Skeletal muscle satellite cell (primary cell): ENCODE data around the gene KLHL17.
"Not testable (repeated sequence)": the region's sequence is repeated elsewhere in the genome, so short reads cannot be mapped to it uniquely, and the experiment has no call there.

ENCODE experiments used
- H3K27me3 ChIP-seq: 2 replicates; pipeline ENCODE4 v1.7.0; 2013; ENCODE audit warnings: low read length; ENCODE audit not compliant: control insufficient read depth, insufficient read depth
- H3K36me3 ChIP-seq: 2 replicates; pipeline ENCODE4 v1.7.0; 2013; ENCODE audit warnings: mild to moderate bottlenecking, control low read depth, low read length; ENCODE audit not compliant: insufficient read depth
- H3K4me1 ChIP-seq: 2 replicates; pipeline ENCODE4 v1.7.0; 2013; ENCODE audit warnings: low read length; ENCODE audit not compliant: control insufficient read depth, insufficient read depth
- H3K4me2 ChIP-seq: 2 replicates; pipeline ENCODE4 v1.7.0; 2013; ENCODE audit warnings: mild to moderate bottlenecking, low read length
- H3K4me3 ChIP-seq: 2 replicates; pipeline ENCODE4 v1.7.0; 2013; ENCODE audit warnings: low read length
- H3K9ac ChIP-seq: 2 replicates; pipeline ENCODE4 v1.7.0; 2013; ENCODE audit warnings: mild to moderate bottlenecking, low read depth, low read length, moderate library complexity
- H3K9me3 ChIP-seq: replicated peaks from 2 replicates; pipeline ENCODE4 v1.7.0; 2013; ENCODE audit warnings: mild to moderate bottlenecking, control low read depth, low read length

The KLHL17 gene

GRCh38 chr1:975365-975764 is 15.0 kb downstream of the KLHL17 start:
- H3K4me2 ChIP-seq, result no peak overlapping the region
- H3K4me3 ChIP-seq, result no peak overlapping the region
- no peak overlapping the region for H3K9ac ChIP-seq
- peaks cover 7% of the 10 kb centered on the region for H3K4me1 ChIP-seq
- H3K9me3 ChIP-seq, result no peaks in the 10 kb centered on the region
- H3K27me3 ChIP-seq, result peaks cover 31% of the 10 kb centered on the region
- no peaks in the 10 kb centered on the region for H3K36me3 ChIP-seq

- Histone ChIP-seq H3K4me1 (peaks cover 7% of the 10 kb centered on the region), H3K4me2 (peak overlapping the region; percentile 69), H3K9me3 (no peaks in the 10 kb centered on the region), H3K27me3 (peaks cover 35% of the 10 kb centered on the region), H3K9ac (no peak overlapping the region), H3K36me3 (no peaks in the 10 kb centered on the region), H3K4me3 (no peak overlapping the region)
Measured at GRCh38 chr1:975896-976683, 15.7 kb downstream of the KLHL17 start.

GRCh38 chr1:976791-977190 is 16.4 kb downstream of the KLHL17 start:
- H3K9ac ChIP-seq, H3K4me1 ChIP-seq, H3K9me3 ChIP-seq, H3K4me3 ChIP-seq, H3K4me2 ChIP-seq, H3K36me3 ChIP-seq: not testable (repeated sequence)
- H3K27me3 ChIP-seq, result peaks cover 39% of the 10 kb centered on the region

GRCh38 chr1:978069-978834 is 17.9 kb downstream of the KLHL17 start:
- H3K4me2 ChIP-seq, result no peak overlapping the region
- peaks cover 7% of the 10 kb centered on the region for H3K4me1 ChIP-seq
- no peak overlapping the region for H3K4me3 ChIP-seq
- H3K9me3 ChIP-seq, result no peaks in the 10 kb centered on the region
- peaks cover 44% of the 10 kb centered on the region for H3K27me3 ChIP-seq
- no peaks in the 10 kb centered on the region for H3K36me3 ChIP-seq
- H3K9ac ChIP-seq, result no peak overlapping the region

GRCh38 chr1:978835-979743 is 18.7 kb downstream of the KLHL17 start:
- no peak overlapping the region for H3K4me3 ChIP-seq
- no peak overlapping the region for H3K9ac ChIP-seq
- H3K4me1 ChIP-seq, result peaks cover 7% of the 10 kb centered on the region
- H3K27me3 ChIP-seq, result peaks cover 47% of the 10 kb centered on the region
- H3K36me3 ChIP-seq, result no peaks in the 10 kb centered on the region
- H3K4me2 ChIP-seq, result no peak overlapping the region
- no peaks in the 10 kb centered on the region for H3K9me3 ChIP-seq

GRCh38 chr1:979744-980072 is 19.3 kb downstream of the KLHL17 start:
- H3K36me3 ChIP-seq, result no peaks in the 10 kb centered on the region
- no peak overlapping the region for H3K9ac ChIP-seq
- H3K27me3 ChIP-seq, result peaks cover 47% of the 10 kb centered on the region
- no peak overlapping the region for H3K4me3 ChIP-seq
- H3K9me3 ChIP-seq, result no peaks in the 10 kb centered on the region
- H3K4me1 ChIP-seq, result peaks cover 7% of the 10 kb centered on the region
- no peak overlapping the region for H3K4me2 ChIP-seq

- Histone ChIP-seq H3K4me3 (no peak overlapping the region), H3K4me2 (no peak overlapping the region), H3K36me3 (no peaks in the 10 kb centered on the region), H3K27me3 (peaks cover 49% of the 10 kb centered on the region), H3K9me3 (no peaks in the 10 kb centered on the region), H3K4me1 (peaks cover 7% of the 10 kb centered on the region), H3K9ac (no peak overlapping the region)
Measured at GRCh38 chr1:980137-980571, 19.8 kb downstream of the KLHL17 start.

GRCh38 chr1:980602-981395 is 20.4 kb downstream of the KLHL17 start:
- H3K9ac ChIP-seq, result no peak overlapping the region
- H3K4me1 ChIP-seq, result peaks cover 6% of the 10 kb centered on the region
- no peaks in the 10 kb centered on the region for H3K9me3 ChIP-seq
- H3K4me3 ChIP-seq, result no peak overlapping the region
- H3K4me2 ChIP-seq, result no peak overlapping the region
- peaks cover 51% of the 10 kb centered on the region for H3K27me3 ChIP-seq
- no peaks in the 10 kb centered on the region for H3K36me3 ChIP-seq

- Histone ChIP-seq H3K4me3 (no peak overlapping the region), H3K27me3 (peaks cover 51% of the 10 kb centered on the region)
Measured at GRCh38 chr1:981491-981954, 21.1 kb downstream of the KLHL17 start.

GRCh38 chr1:981955-982558 is 21.7 kb downstream of the KLHL17 start, which contains the start of gene PERM1:
PERM1 (minus strand) TSS chr1:982093; CDS start chr1:981029, 1,064 bp downstream.
- H3K4me3 ChIP-seq, result no peak within 1 kb of the TSS
- no peak within 1 kb of the TSS for H3K9ac ChIP-seq
- no peaks in the 10 kb centered on the region for H3K9me3 ChIP-seq
- H3K4me2 ChIP-seq, result no peak within 1 kb of the TSS
- peaks cover 51% of the 10 kb centered on the region for H3K27me3 ChIP-seq
- no peaks in the 10 kb centered on the region for H3K36me3 ChIP-seq
- no peaks in the 10 kb centered on the region for H3K4me1 ChIP-seq

More at GRCh38 chr1:981491-981954, 21.1 kb downstream of the KLHL17 start:
- H3K36me3 ChIP-seq, result no peaks in the 10 kb centered on the region
- no peak overlapping the region for H3K9ac ChIP-seq
- H3K4me1 ChIP-seq, result no peaks in the 10 kb centered on the region
- no peak overlapping the region for H3K4me2 ChIP-seq
- H3K9me3 ChIP-seq, result no peaks in the 10 kb centered on the region
